Adrenal gland (tissue), 12 donors: ENCODE measurements around the gene UVSSA. TPM values are rescaled to one million over a fixed set of nuclear protein-coding genes. Genes with fewer than 3 reads are reported as not detected.

Experiments used
- polyA plus RNA-seq, 3 donors: library from polyadenylated mRNA; stranded (reverse); fragments of 200-250 nt in 2 of 3; fragments of 350-450 nt in 1 of 3; fragmentation: Illumina TruSeq in 1 of 3; extraction: RNeasy Lipid Tissue Mini Kit (QIAGEN cat#74804) in 1 of 3; gene quantifications; one replicate each; pipeline ENCODE4 v1.2.3, GENCODE V29; 2013 to 2014
- total RNA-seq, 9 donors: library from RNA; depleted of rRNA in 4 of 9; stranded (reverse); fragments of >200 nt in 4 of 9; fragments of 120-200 nt in 1 of 9; fragmentation: NEBNext Ultra II Directional in 1 of 9; extraction: Animal tissue kit (Norgen Biotek cat#: 25700) in 1 of 9; gene quantifications; one replicate each; pipeline versions ENCODE4 v1.1.0 to v1.2.4, GENCODE V29; 2013 to 2023
- donor health status: healthy with polysubstance abuse.
- donor health status: Bipolar disorder and iron deficiency.
- donor health status: DM: yes; HTN: yes; CAD: no.
- donor health status: DM: no; HTN: no; CAD: no.
- donor health status: DM: no; HTN: no; CAD: no.
- donor health status: DM: yes; HTN: yes; CAD: no.

UVSSA gene
- total and polyA plus RNA-seq, 12 donors: 2.9 to 37.4 (median 17.5) TPM

Other genes with a start within 250 kb of the UVSSA start
- 1 to 10 TPM in 8 of 9 donors, not detected in 1; 1.3 to 9.5 (median 2.3) TPM for gene RNF212, start 233.6 kb upstream of the UVSSA start, total RNA-seq
- gene RNF212, start 233.6 kb upstream of the UVSSA start, polyA plus RNA-seq: 1 to 10 TPM; 1.7 to 6.6 (median 5.7) TPM
- gene SPON2, start 174.6 kb upstream of the UVSSA start, total RNA-seq: 100 to 1,000 TPM in 3 of 9 donors, 10 to 100 TPM in 6; 14.1 to 206 (median 75.3) TPM
- gene SPON2, start 174.6 kb upstream of the UVSSA start, polyA plus RNA-seq: 10 to 100 TPM in 2 of 3 donors, 1 to 10 TPM in 1; 4.1 to 83.7 (median 28.4) TPM
- 100 to 1,000 TPM in 8 of 9 donors, 10 to 100 TPM in 1; 69.5 to 293 (median 163) TPM for gene CTBP1, start 98.1 kb upstream of the UVSSA start, total RNA-seq
- gene CTBP1, start 98.1 kb upstream of the UVSSA start, polyA plus RNA-seq: 100 to 1,000 TPM in 2 of 3 donors, 10 to 100 TPM in 1; 45.7 to 172 (median 145) TPM
- 10 to 100 TPM; 50.2 to 96.8 (median 78.7) TPM for gene MAEA, start 57.3 kb upstream of the UVSSA start, total RNA-seq
- gene MAEA, start 57.3 kb upstream of the UVSSA start, polyA plus RNA-seq: 100 to 1,000 TPM in 1 of 3 donors, 10 to 100 TPM in 2; 35.6 to 103 (median 70.3) TPM
- gene NKX1-1, start 59.2 kb downstream of the UVSSA start, total RNA-seq: not detected
- not detected for gene NKX1-1, start 59.2 kb downstream of the UVSSA start, polyA plus RNA-seq